ENCODE results near the gene KL. TPM values are rescaled to one million over a fixed set of nuclear protein-coding genes. Genes with fewer than 3 reads are reported as not detected.

KL gene
- 12.5 TPM for total RNA-seq
- long read RNA-seq, full-length matches to known transcripts = 8 of 19 reads
- long read RNA-seq, partial matches to known transcripts = 8 of 19 reads
- long read RNA-seq, other reads (novel, unspliced or antisense) = 3 of 19 reads

GRCh38 chr13:33016414-33017322, at the start of gene KL:
Gene KL (plus strand): TSS chr13:33016423. CDS start chr13:33016441, 18 bp downstream.
- peak within 1 kb of the TSS; percentile 59 for H3K4me3 ChIP-seq
- peak within 1 kb of the TSS; percentile 85 for H3K27ac ChIP-seq
- ATAC-seq (peak; percentile 82), DNase-seq (peak; percentile 80)
- peaks cover 4% of the 10 kb centered on the region for H3K4me1 ChIP-seq
- peaks cover 26% of the 10 kb centered on the region for H3K27me3 ChIP-seq
- TF ChIP-seq CTCF (IDR thresholded peaks at IDR 0.05) = no peak
- intact Hi-C loops (cut with DNase I) = no loop called here
- no peaks in the 10 kb centered on the region for H3K36me3 ChIP-seq
- H3K9me3 ChIP-seq = no peaks in the 10 kb centered on the region

GRCh38 chr13:32967584-32968182, 48.5 kb upstream of the KL start:
- no peak for TF ChIP-seq CTCF (IDR thresholded peaks at IDR 0.05)
- intact Hi-C loops (cut with DNase I) = no loop called here
- DNase-seq = no peak

GRCh38 chr13:32968316-32968715, 47.9 kb upstream of the KL start:
- DNase-seq = no peak
- intact Hi-C loops (cut with DNase I) = no loop called here
- Histone ChIP-seq H3K4me1 (no peaks in the 10 kb centered on the region), H3K9me3 (no peaks in the 10 kb centered on the region), H3K27ac (peak overlapping the region; percentile 70), H3K27me3 (no peaks in the 10 kb centered on the region), H3K36me3 (no peaks in the 10 kb centered on the region), H3K4me3 (no peak overlapping the region)
- no peak for ATAC-seq
- no peak for TF ChIP-seq CTCF (IDR thresholded peaks at IDR 0.05)

More at GRCh38 chr13:32967584-32968182, 48.5 kb upstream of the KL start:
- Histone ChIP-seq H3K27ac (no peak overlapping the region), H3K9me3 (no peaks in the 10 kb centered on the region), H3K36me3 (no peaks in the 10 kb centered on the region), H3K4me3 (no peak overlapping the region), H3K27me3 (no peaks in the 10 kb centered on the region), H3K4me1 (no peaks in the 10 kb centered on the region)
- ATAC-seq = no peak

GRCh38 chr13:32968793-32969192, 47.4 kb upstream of the KL start:
- peak overlapping the region; percentile 70 for H3K27ac ChIP-seq
- intact Hi-C loops (cut with DNase I) = no loop called here
- DNase-seq = no peak
- no peak for ATAC-seq
- no peaks in the 10 kb centered on the region for H3K9me3 ChIP-seq
- no peaks in the 10 kb centered on the region for H3K4me1 ChIP-seq
- no peak overlapping the region for H3K4me3 ChIP-seq
- no peaks in the 10 kb centered on the region for H3K36me3 ChIP-seq
- no peak for TF ChIP-seq CTCF (IDR thresholded peaks at IDR 0.05)
- H3K27me3 ChIP-seq = no peaks in the 10 kb centered on the region

GRCh38 chr13:32969516-32969941, 46.7 kb upstream of the KL start:
- peak overlapping the region; percentile 70 for H3K27ac ChIP-seq
- no peak for TF ChIP-seq CTCF (IDR thresholded peaks at IDR 0.05)
- H3K4me1 ChIP-seq = no peaks in the 10 kb centered on the region
- peak overlapping the region; percentile 39 for H3K4me3 ChIP-seq
- DNase-seq (no peak), ATAC-seq (peak; percentile 51)
- H3K9me3 ChIP-seq = no peaks in the 10 kb centered on the region
- H3K27me3 ChIP-seq = no peaks in the 10 kb centered on the region
- intact Hi-C loops (cut with DNase I) = no loop called here
- H3K36me3 ChIP-seq = no peaks in the 10 kb centered on the region

Data from upper lobe of right lung (tissue), 1 donor.